ENCODE data around the gene MAST2. TPM values are rescaled to one million over a fixed set of nuclear protein-coding genes. Genes with fewer than 3 reads are reported as not detected.

Gene MAST2
- total RNA-seq, 1 experiment from 2014 or later = 36.2 TPM

DNA sequence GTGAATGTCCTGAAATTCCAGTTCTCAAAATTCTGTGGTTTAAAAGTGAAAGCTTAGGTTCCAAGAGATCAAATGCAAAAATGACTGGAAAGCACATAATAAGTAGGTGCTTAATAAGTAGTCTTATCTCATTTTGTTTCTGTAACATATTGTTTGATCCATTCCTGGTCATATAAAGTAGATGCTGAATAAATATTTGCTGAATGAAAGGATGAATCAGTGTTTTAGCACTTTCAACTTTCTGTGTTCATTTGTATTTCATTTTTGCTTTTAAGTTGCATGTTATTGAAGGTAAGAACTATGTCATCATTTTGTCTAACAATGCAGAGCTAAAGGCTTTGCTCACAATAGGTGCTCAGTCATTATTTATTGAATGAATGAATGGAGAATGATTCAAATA lies 6.3 kb downstream of the MAST2 start:
- Mint-ChIP-seq H3K27ac (ENCODE audit: unreplicated experiment) (no peak overlapping the region), H3K36me3 (ENCODE audit: insufficient read depth, unreplicated experiment) (peaks cover 5% of the 10 kb centered on the region), H3K4me1 (ENCODE audit: low read depth, unreplicated experiment) (peaks cover 13% of the 10 kb centered on the region), H3K4me3 (ENCODE audit: low read depth, unreplicated experiment) (no peak overlapping the region), H3K9me3 (ENCODE audit: low read depth, unreplicated experiment) (no peaks in the 10 kb centered on the region), H3K27me3 (ENCODE audit: unreplicated experiment) (no peaks in the 10 kb centered on the region)
- TF ChIP-seq, protein P1, sequence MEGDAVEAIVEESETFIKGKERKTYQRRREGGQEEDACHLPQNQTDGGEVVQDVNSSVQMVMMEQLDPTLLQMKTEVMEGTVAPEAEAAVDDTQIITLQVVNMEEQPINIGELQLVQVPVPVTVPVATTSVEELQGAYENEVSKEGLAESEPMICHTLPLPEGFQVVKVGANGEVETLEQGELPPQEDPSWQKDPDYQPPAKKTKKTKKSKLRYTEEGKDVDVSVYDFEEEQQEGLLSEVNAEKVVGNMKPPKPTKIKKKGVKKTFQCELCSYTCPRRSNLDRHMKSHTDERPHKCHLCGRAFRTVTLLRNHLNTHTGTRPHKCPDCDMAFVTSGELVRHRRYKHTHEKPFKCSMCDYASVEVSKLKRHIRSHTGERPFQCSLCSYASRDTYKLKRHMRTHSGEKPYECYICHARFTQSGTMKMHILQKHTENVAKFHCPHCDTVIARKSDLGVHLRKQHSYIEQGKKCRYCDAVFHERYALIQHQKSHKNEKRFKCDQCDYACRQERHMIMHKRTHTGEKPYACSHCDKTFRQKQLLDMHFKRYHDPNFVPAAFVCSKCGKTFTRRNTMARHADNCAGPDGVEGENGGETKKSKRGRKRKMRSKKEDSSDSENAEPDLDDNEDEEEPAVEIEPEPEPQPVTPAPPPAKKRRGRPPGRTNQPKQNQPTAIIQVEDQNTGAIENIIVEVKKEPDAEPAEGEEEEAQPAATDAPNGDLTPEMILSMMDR (IDR thresholded peaks at IDR 0.05; ENCODE audit: unreplicated experiment) = no peak
- intact Hi-C loops (cut with micrococcal nuclease; ENCODE audit: unreplicated experiment) = no loop called here
- no peak for DNase-seq
- no TSS peak for BruUV-seq (replicated peaks)
- CTCF ChIA-PET = interaction anchor here (0.9 kb wide), 1 partner anchor 124 kb away, joined by 3 read pairs; the partner anchor contains the start of gene GPBP1L1

- CTCF ChIA-PET = no interaction called here
- Mint-ChIP-seq H3K36me3 (ENCODE audit: insufficient read depth, unreplicated experiment) (no peaks in the 10 kb centered on the region), H3K4me3 (ENCODE audit: low read depth, unreplicated experiment) (no peak overlapping the region), H3K27ac (ENCODE audit: unreplicated experiment) (no peak overlapping the region), H3K9me3 (ENCODE audit: low read depth, unreplicated experiment) (no peaks in the 10 kb centered on the region), H3K4me1 (ENCODE audit: low read depth, unreplicated experiment) (no peaks in the 10 kb centered on the region), H3K27me3 (ENCODE audit: unreplicated experiment) (no peaks in the 10 kb centered on the region)
- BruUV-seq (replicated peaks) = no TSS peak
- no peak for DNase-seq
- intact Hi-C loops (cut with micrococcal nuclease; ENCODE audit: unreplicated experiment) = no loop called here
- TF ChIP-seq, protein P1 (IDR thresholded peaks at IDR 0.05; ENCODE audit: unreplicated experiment) = no peak
These were observed 11.4 kb downstream of the MAST2 start for GRCh38 chr1:45814776-45815175.

DNA sequence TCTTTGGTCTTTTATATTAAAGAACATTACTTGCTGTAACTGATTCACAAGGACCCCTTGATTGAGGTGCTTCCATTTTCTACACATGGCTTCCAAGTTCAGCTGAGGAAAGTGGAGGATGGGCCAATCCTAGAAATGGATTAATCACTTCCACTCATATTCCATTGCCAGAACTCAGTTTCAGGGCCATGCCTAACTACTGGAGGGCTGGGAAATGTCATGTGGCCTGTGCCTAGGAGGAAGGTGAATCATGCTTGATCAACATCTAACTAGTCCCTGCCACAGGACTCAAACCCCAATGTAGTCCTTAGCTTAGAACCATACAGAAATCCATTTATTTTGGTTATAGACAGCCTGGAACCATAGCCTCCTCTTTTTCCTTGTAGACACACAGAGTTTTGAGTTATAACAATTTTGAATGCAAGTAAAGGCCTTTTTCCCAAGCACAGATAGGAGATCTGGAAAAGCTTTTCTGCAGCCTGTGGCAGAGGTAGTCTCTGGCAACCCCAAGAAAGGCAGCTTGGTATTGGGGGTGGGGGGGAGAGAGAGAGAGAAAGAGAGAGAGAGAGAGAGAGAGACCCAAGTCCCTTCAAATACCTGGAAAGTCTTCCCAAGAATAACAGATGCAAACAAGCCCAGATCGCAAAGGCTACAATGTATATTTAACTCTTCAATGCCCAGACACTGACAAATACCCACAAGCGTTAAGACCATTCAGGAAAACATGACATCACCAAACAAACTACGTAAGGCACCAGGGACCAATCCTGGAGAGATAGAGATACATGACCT lies 12.5 kb downstream of the MAST2 start:
- no peak overlapping the region for H3K27ac Mint-ChIP-seq (ENCODE audit: unreplicated experiment)
- CTCF ChIA-PET = interaction anchor here (0.6 kb wide), 2 partner anchors 49 to 1360 kb away, joined by 3 to 4 read pairs; no protein-coding TSS in a partner anchor
- BruUV-seq (replicated peaks) = no TSS peak

DNA sequence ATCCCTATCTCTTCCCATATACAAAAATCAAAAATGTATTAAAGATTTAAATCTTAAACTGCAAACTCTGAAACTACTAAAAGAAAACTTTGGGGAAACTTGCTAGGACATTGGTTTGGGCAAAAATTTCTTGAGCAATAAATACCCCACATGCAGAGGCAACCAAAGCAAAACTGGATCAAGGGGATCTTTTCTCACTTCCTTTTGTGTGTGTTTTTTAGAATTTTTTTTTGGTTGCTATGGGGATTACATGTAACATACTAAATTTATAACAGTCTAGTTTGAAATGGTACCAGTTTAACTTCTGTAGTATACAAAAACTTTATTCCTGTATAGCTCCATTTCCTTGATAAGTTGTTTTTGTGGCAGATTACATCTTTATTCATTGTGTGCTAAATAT lies 16.8 kb downstream of the MAST2 start:
- TF ChIP-seq, protein P1 (IDR thresholded peaks at IDR 0.05; ENCODE audit: unreplicated experiment) = no peak
- peaks cover under 1% of the 10 kb centered on the region for H3K36me3 Mint-ChIP-seq (ENCODE audit: insufficient read depth, unreplicated experiment)
- no peak for DNase-seq
- CTCF ChIA-PET = interaction anchor here (0.7 kb wide), 1 partner anchor 204 kb away, joined by 3 read pairs; no protein-coding TSS in a partner anchor
- H3K27me3 Mint-ChIP-seq (ENCODE audit: unreplicated experiment) = no peaks in the 10 kb centered on the region
- H3K4me1 Mint-ChIP-seq (ENCODE audit: low read depth, unreplicated experiment) = peaks cover 12% of the 10 kb centered on the region
- intact Hi-C loops (cut with micrococcal nuclease; ENCODE audit: unreplicated experiment) = no loop called here
- H3K27ac Mint-ChIP-seq (ENCODE audit: unreplicated experiment) = no peak overlapping the region
- H3K4me3 Mint-ChIP-seq (ENCODE audit: low read depth, unreplicated experiment) = no peak overlapping the region
- no TSS peak for BruUV-seq (replicated peaks)
- H3K9me3 Mint-ChIP-seq (ENCODE audit: low read depth, unreplicated experiment) = no peaks in the 10 kb centered on the region

More for the DNA sequence above, 12.5 kb downstream of the MAST2 start:
- Mint-ChIP-seq H3K4me3 (ENCODE audit: low read depth, unreplicated experiment) (no peak overlapping the region), H3K9me3 (ENCODE audit: low read depth, unreplicated experiment) (no peaks in the 10 kb centered on the region), H3K36me3 (ENCODE audit: insufficient read depth, unreplicated experiment) (no peaks in the 10 kb centered on the region), H3K4me1 (ENCODE audit: low read depth, unreplicated experiment) (no peaks in the 10 kb centered on the region), H3K27me3 (ENCODE audit: unreplicated experiment) (no peaks in the 10 kb centered on the region)
- intact Hi-C loops (cut with micrococcal nuclease; ENCODE audit: unreplicated experiment) = no loop called here
- TF ChIP-seq, protein P1 (IDR thresholded peaks at IDR 0.05; ENCODE audit: unreplicated experiment) = no peak
- no peak for DNase-seq

Measured in Calu3 (cell line).